Loucy (cell line): Measurements from ENCODE around the gene CYP4F2.
"Not testable (repeated sequence)": the region's sequence is repeated elsewhere in the genome, so short reads cannot be mapped to it uniquely, and the experiment has no call there.

ENCODE experiments used
- H2AFZ ChIP-seq: fragments of 200-600 bp; sonication (generic); 2 replicates; pipeline ENCODE4 v1.6.0; 2016; ENCODE audit warnings: antibody characterized with exemption, mild to moderate bottlenecking, low read length, moderate library complexity
- H3F3A ChIP-seq: fragments of 200-600 bp; 2 replicates; pipeline ENCODE4 v1.6.0; 2016; ENCODE audit warnings: antibody characterized with exemption, low read depth, mild to moderate bottlenecking
- H3K27me3 ChIP-seq: fragments of 200-600 bp; sonication (generic); 2 replicates; pipeline ENCODE4 v1.6.1; 2014; ENCODE audit warnings: low read length, mild to moderate bottlenecking; ENCODE audit not compliant: insufficient read depth, poor library complexity, severe bottlenecking
- H3K36me3 ChIP-seq: fragments of 200-600 bp; sonication (generic); 2 replicates; pipeline ENCODE4 v1.6.1; 2016; ENCODE audit warnings: low read length; ENCODE audit not compliant: insufficient read depth
- H3K4me1 ChIP-seq: fragments of 200-600 bp; sonication (generic); 2 replicates; pipeline ENCODE4 v1.5.1; 2014; ENCODE audit warnings: low read length, mild to moderate bottlenecking; ENCODE audit not compliant: insufficient read depth, poor library complexity, severe bottlenecking
- H3K4me2 ChIP-seq: fragments of 200-600 bp; sonication (generic); 2 replicates; pipeline ENCODE4 v1.6.0; 2014; ENCODE audit warnings: antibody characterized with exemption, low read length, low read depth, mild to moderate bottlenecking; ENCODE audit not compliant: poor library complexity, severe bottlenecking
- H3K4me3 ChIP-seq: fragments of 200-600 bp; sonication (generic); 2 replicates; pipeline ENCODE4 v1.5.1; 2014; ENCODE audit warnings: low read length, mild to moderate bottlenecking, mixed read lengths; ENCODE audit not compliant: poor library complexity, severe bottlenecking
- H3K79me2 ChIP-seq: fragments of 200-600 bp; sonication (generic); 2 replicates; pipeline ENCODE4 v1.6.1; 2014; ENCODE audit warnings: low read length; ENCODE audit not compliant: insufficient read depth
- H3K9ac ChIP-seq: fragments of 200-600 bp; sonication (generic); 2 replicates; pipeline ENCODE4 v1.6.0; 2014; ENCODE audit warnings: mild to moderate bottlenecking, low read depth, low read length, moderate library complexity; ENCODE audit not compliant: poor library complexity, severe bottlenecking
- H3K9me2 ChIP-seq: fragments of 200-600 bp; sonication (generic); replicated peaks from 2 replicates; pipeline ENCODE4 v1.6.1; 2016; ENCODE audit warnings: low read depth, low read length, mixed read lengths
- H3K9me3 ChIP-seq: fragments of 200-600 bp; sonication (generic); 2 replicates; pipeline ENCODE4 v1.6.1; 2014; ENCODE audit warnings: mild to moderate bottlenecking, antibody characterized with exemption, low read length, low read depth; ENCODE audit not compliant: insufficient read depth
- H4K20me1 ChIP-seq: fragments of 200-600 bp; sonication (generic); 2 replicates; pipeline ENCODE4 v1.6.0; 2014; ENCODE audit warnings: antibody characterized with exemption, low read length, mild to moderate bottlenecking; ENCODE audit not compliant: insufficient read depth, poor library complexity, severe bottlenecking
- CTCF ChIP-seq: fragments of 200-600 bp; sonication (generic); conservative IDR thresholded peaks from 2 replicates; pipeline ENCODE4 v1.5.1; 2014; ENCODE audit warnings: mild to moderate bottlenecking, antibody characterized with exemption, low read length
- EZH2phosphoT487 ChIP-seq: fragments of 200-600 bp; IDR thresholded peaks from 2 replicates; pipeline ENCODE4 v1.6.1; 2018; ENCODE audit warnings: antibody characterized with exemption, mild to moderate bottlenecking, moderate library complexity, borderline replicate concordance

CYP4F2 gene

GRCh38 chr19:15838351-15838750 lies 59.5 kb downstream of the CYP4F2 start:
- Histone ChIP-seq H3K79me2 (peaks cover 7% of the 10 kb centered on the region; the same call in 1 of the 2 replicates), H3K4me3 (peak overlapping the region; percentile 88), H2AFZ (no peak overlapping the region), H3F3A (peaks cover 9% of the 10 kb centered on the region; the same call in 1 of the 2 replicates), H3K36me3 (no peaks in the 10 kb centered on the region), H3K9me2 (no peaks in the 10 kb centered on the region), H3K27me3 (no peaks in the 10 kb centered on the region), H3K4me1 (peaks cover 73% of the 10 kb centered on the region), H3K4me2 (peak overlapping the region; percentile 88), H4K20me1 (no peaks in the 10 kb centered on the region), H3K9ac (peak overlapping the region; percentile 100), H3K9me3 (no peaks in the 10 kb centered on the region)
- TF ChIP-seq EZH2phosphoT487 (no peak), CTCF (no peak)

- H3K9me2 ChIP-seq = no peaks in the 10 kb centered on the region
- TF ChIP-seq EZH2phosphoT487 = no peak
- TF ChIP-seq CTCF = no peak
- peak overlapping the region; percentile 100 for H3K9ac ChIP-seq
- peaks cover 62% of the 10 kb centered on the region for H3K4me1 ChIP-seq
- H3F3A ChIP-seq = peaks cover 6% of the 10 kb centered on the region; the same call in 1 of the 2 replicates
- H3K4me2 ChIP-seq = peak overlapping the region; percentile 88
- H3K36me3 ChIP-seq = no peaks in the 10 kb centered on the region
- peak overlapping the region; percentile 88 for H3K4me3 ChIP-seq
- H3K79me2 ChIP-seq = peaks cover 7% of the 10 kb centered on the region; the same call in 1 of the 2 replicates
- no peaks in the 10 kb centered on the region for H3K9me3 ChIP-seq
- H4K20me1 ChIP-seq = no peaks in the 10 kb centered on the region
- no peak overlapping the region for H2AFZ ChIP-seq
- H3K27me3 ChIP-seq = no peaks in the 10 kb centered on the region
Measured at GRCh38 chr19:15837221-15837731, 60.6 kb downstream of the CYP4F2 start.

- Histone ChIP-seq H3K79me2 (peaks cover 7% of the 10 kb centered on the region; the same call in 1 of the 2 replicates), H4K20me1 (no peaks in the 10 kb centered on the region), H3K4me1 (peaks cover 57% of the 10 kb centered on the region), H3K36me3 (no peaks in the 10 kb centered on the region), H3K4me2 (peak overlapping the region; percentile 88), H3F3A (peaks cover 6% of the 10 kb centered on the region; the same call in 1 of the 2 replicates), H3K27me3 (no peaks in the 10 kb centered on the region), H3K9ac (peak overlapping the region; percentile 100), H3K4me3 (peak overlapping the region; percentile 88), H3K9me3 (no peaks in the 10 kb centered on the region), H3K9me2 (no peaks in the 10 kb centered on the region), H2AFZ (no peak overlapping the region)
- TF ChIP-seq CTCF = no peak
- no peak for TF ChIP-seq EZH2phosphoT487
Measured at GRCh38 chr19:15836330-15837220, 61.3 kb downstream of the CYP4F2 start.

GRCh38 chr19:15835565-15836329 lies 62.1 kb downstream of the CYP4F2 start:
- peaks cover 57% of the 10 kb centered on the region for H3K4me1 ChIP-seq
- peak overlapping the region; percentile 100 for H3K9ac ChIP-seq
- not testable (repeated sequence) for H3K9me3 ChIP-seq, H3K9me2 ChIP-seq, H3K79me2 ChIP-seq, H3K36me3 ChIP-seq, H4K20me1 ChIP-seq, H3K27me3 ChIP-seq, H3F3A ChIP-seq, H2AFZ ChIP-seq
- H3K4me2 ChIP-seq = peak overlapping the region; percentile 81
- peak overlapping the region; percentile 88 for H3K4me3 ChIP-seq

- not testable (repeated sequence) for H3K4me2 ChIP-seq, H3K4me3 ChIP-seq, H3K79me2 ChIP-seq, H3K27me3 ChIP-seq, H3K9me3 ChIP-seq, H3K9ac ChIP-seq, H2AFZ ChIP-seq, H3K36me3 ChIP-seq, H3F3A ChIP-seq, H3K9me2 ChIP-seq, H4K20me1 ChIP-seq
- peaks cover 45% of the 10 kb centered on the region for H3K4me1 ChIP-seq
Measured at GRCh38 chr19:15834232-15834631, 63.6 kb downstream of the CYP4F2 start.
